K562 (cell line): Measurements from ENCODE around the gene DGCR8. TPM values are rescaled to one million over a fixed set of nuclear protein-coding genes. Genes with fewer than 3 reads are reported as not detected.

Experiments used
- FOXA1 ChIP-seq: fragments of 450-650 bp; IDR thresholded peaks from 2 replicates; pipeline ENCODE4 v1.6.1; 2016; ENCODE audit warnings: mild to moderate bottlenecking, borderline replicate concordance
- KLF10 ChIP-seq: fragments of 250-450 bp; sonication (Bioruptor Pico); IDR thresholded peaks from 2 replicates; pipeline ENCODE4 v1.6.1; 2021; ENCODE audit warnings: matching md5 sums
- L3MBTL2 ChIP-seq: fragments of 450-650 bp; IDR thresholded peaks from 2 replicates; pipeline ENCODE4 v1.6.1; 2016; ENCODE audit warnings: mild to moderate bottlenecking, moderate library complexity
- NR1H2 ChIP-seq: sonication (generic); formaldehyde crosslinking; IDR thresholded peaks from 2 replicates; pipeline ENCODE4 v1.4.0; 2020; ENCODE audit warnings: mild to moderate bottlenecking, missing genetic modification reagents
- PURB ChIP-seq: sonication (generic); formaldehyde crosslinking; IDR thresholded peaks from 2 replicates; pipeline ENCODE4 v1.9.0; 2021; ENCODE audit warnings: low read depth, mild to moderate bottlenecking, missing genetic modification reagents
- RBFOX2 ChIP-seq: fragments of 200-400 bp; formaldehyde crosslinking; IDR thresholded peaks from 2 replicates; pipeline ENCODE4 v1.6.1; 2017; ENCODE audit warnings: low read depth, mild to moderate bottlenecking, low read length, moderate library complexity
- RFX1 ChIP-seq: fragments of 450-650 bp; IDR thresholded peaks from 2 replicates; pipeline ENCODE4 v1.6.1; 2016; ENCODE audit warnings: mild to moderate bottlenecking, moderate library complexity
- SIN3B ChIP-seq: fragments of 450-650 bp; IDR thresholded peaks from 2 replicates; pipeline ENCODE4 v1.6.1; 2017; ENCODE audit warnings: low read depth, mild to moderate bottlenecking, moderate library complexity
- STAT6 ChIP-seq: sonication (generic); formaldehyde crosslinking; IDR thresholded peaks from 2 replicates; pipeline ENCODE4 v1.8.1; 2023; ENCODE audit warnings: mild to moderate bottlenecking, missing genetic modification reagents
- TAF1 ChIP-seq: IDR thresholded peaks from 2 replicates; pipeline ENCODE4 v1.6.1; 2011; ENCODE audit warnings: mild to moderate bottlenecking, low read length, moderate library complexity; ENCODE audit not compliant: insufficient read depth, control insufficient read depth, severe bottlenecking; ENCODE audit errors: extremely low read depth
- TOE1 ChIP-seq, 2 experiments: fragments of 450-650 bp in 1 of 2; sonication (generic) in 1 of 2; formaldehyde crosslinking in 1 of 2; IDR thresholded peaks; 2 replicates each; pipeline versions ENCODE4 v1.7.1 to v1.8.0; 2016 to 2022; ENCODE audit warnings: borderline replicate concordance in 2 of 2, mild to moderate bottlenecking in 2 of 2, antibody characterized with exemption in 1 of 2, inconsistent platforms in 1 of 2, low read depth in 1 of 2, missing genetic modification reagents in 1 of 2, moderate library complexity in 1 of 2
- ZNF133 ChIP-seq: fragments of 250-450 bp; sonication (Bioruptor Pico); IDR thresholded peaks from 2 replicates; pipeline ENCODE4 v1.4.0; 2020; ENCODE audit warnings: mild to moderate bottlenecking
- ZNF212 ChIP-seq: fragments of 450-650 bp; formaldehyde crosslinking; IDR thresholded peaks from 2 replicates; pipeline ENCODE4 v1.4.0; 2020; ENCODE audit warnings: mild to moderate bottlenecking
- ZNF639 ChIP-seq, 2 experiments: fragments of 200-800 bp in 1 of 2; sonication (Bioruptor generic) in 1 of 2; sonication (generic) in 1 of 2; formaldehyde crosslinking in 1 of 2; IDR thresholded peaks in 1 of 2; conservative IDR thresholded peaks in 1 of 2; 2 replicates each; pipeline versions ENCODE4 v1.5.0 to v1.6.1; 2016 to 2020; ENCODE audit warnings: missing compliant biosample characterization in 1 of 2, missing genetic modification characterization in 1 of 2, missing genetic modification reagents in 1 of 2
- ZNF696 ChIP-seq: fragments of 250-450 bp; sonication (Bioruptor Pico); conservative IDR thresholded peaks from 2 replicates; pipeline ENCODE4 v1.4.0; 2020; ENCODE audit warnings: mild to moderate bottlenecking, moderate library complexity
- polyA plus RNA-seq, 8 experiments: library from polyadenylated mRNA; depleted of rRNA in 4 of 8; stranded (reverse) in 5 of 8; unstranded in 3 of 8; fragments of >200 nt; fragmentation: Nextera tagmentation in 2 of 8; fragmentation: Illumina TruSeq in 1 of 8; extraction: Ambion mirVana in 2 of 8; extraction: Trizol in 1 of 8; gene quantifications; 2 replicates each; pipeline versions ENCODE4 v1.2.1 to v1.2.3, GENCODE V29; 2011 to 2014; ENCODE audit warnings: inconsistent platforms in 1 of 8, missing spikeins in 1 of 8
- total RNA-seq, 7 experiments: library from RNA; depleted of rRNA in 6 of 7; stranded (reverse); fragments of >200 nt in 6 of 7; fragmentation: Illumina TruSeq in 2 of 7; extraction: Trizol in 2 of 7; gene quantifications; 2 replicates each; pipeline versions ENCODE4 v1.2.1 to v1.2.3, GENCODE V29; 2011 to 2021; ENCODE audit warnings: low replicate concordance in 1 of 7
- TF ChIP-seq, protein P1 (sequence below): IDR thresholded peaks from 3 replicates; pipeline ENCODE4 v1.6.1; 2011; ENCODE audit warnings: borderline replicate concordance, mild to moderate bottlenecking, moderate library complexity; ENCODE audit not compliant: insufficient read length; ENCODE audit errors: extremely low read depth
- TF ChIP-seq, protein P2 (sequence below): fragments of 250-450 bp; sonication (Bioruptor Pico); IDR thresholded peaks from 2 replicates; pipeline ENCODE4 v1.8.0; 2021; ENCODE audit warnings: moderate library complexity, mild to moderate bottlenecking, inconsistent platforms

The DGCR8 gene
- total and polyA plus RNA-seq, 9 of the 15 experiments (the other 6 are each of a cell fraction or from before 2014, with no cell fraction given), result 5.9 to 144 (median 80.1) TPM

DNA sequence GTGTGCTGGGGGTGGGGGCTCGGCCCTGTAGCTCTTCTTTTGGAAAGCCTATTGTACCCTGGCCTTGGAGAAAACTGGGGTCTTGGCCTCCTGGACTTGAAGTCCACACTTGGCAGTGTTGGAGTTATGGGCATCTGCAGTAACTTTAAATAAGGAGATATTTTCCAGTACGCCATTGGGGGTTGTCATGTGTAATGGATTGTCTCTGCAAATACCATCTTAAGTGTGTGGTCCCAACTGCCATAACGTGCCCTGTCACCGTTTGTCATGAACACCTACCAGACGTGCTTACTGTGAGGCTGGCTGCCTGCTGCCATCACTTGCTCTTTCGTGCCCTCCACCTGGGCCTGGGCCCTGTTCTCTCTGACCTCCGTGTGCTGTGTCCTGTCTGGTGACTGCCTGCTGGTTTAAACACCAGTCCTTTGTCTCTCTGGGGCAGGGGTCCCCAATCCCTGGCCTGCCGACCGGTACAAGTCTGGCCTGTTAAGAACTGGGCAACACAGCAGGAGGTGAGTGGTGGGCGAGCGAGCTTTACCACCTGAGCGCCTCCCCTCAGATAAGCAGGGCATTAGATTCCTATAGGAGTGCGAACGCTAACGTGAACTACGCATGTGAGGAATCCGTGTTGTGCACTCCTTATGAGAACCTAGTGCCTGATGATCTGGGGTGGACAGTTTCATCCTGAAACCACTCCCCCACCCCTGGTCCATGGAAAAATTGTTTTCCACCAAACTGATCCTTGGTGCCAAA is 48.0 kb downstream of the DGCR8 start (continued):
- 0 out of 4 replicates have a peak, but pooled peaks of 1 of the 2 experiments have one; percentile 13 for TF ChIP-seq ZNF639 (CRISPR knock-in tag; conservative IDR thresholded peaks at IDR 0.05 in 1 of 2, IDR thresholded peaks at IDR 0.05 in 1 of 2)
- 0 out of 2 replicates have a peak, but pooled peaks have one; percentile 13 for TF ChIP-seq TOE1 (IDR thresholded peaks at IDR 0.05; ENCODE audit: borderline replicate concordance)
- no peak for TF ChIP-seq TOE1 (CRISPR knock-in tag; IDR thresholded peaks at IDR 0.05; ENCODE audit: borderline replicate concordance, low read depth)
- TF ChIP-seq RBFOX2, result peak; percentile 3
- TF ChIP-seq ZNF212 (CRISPR knock-in tag), result no peak
- TF ChIP-seq FOXA1, result no peak
- no peak for TF ChIP-seq TAF1
- no peak for TF ChIP-seq ZNF696 (CRISPR knock-in tag)
- no peak for TF ChIP-seq SIN3B
- no peak for TF ChIP-seq NR1H2 (CRISPR knock-in tag)
- no peak for TF ChIP-seq STAT6
- TF ChIP-seq, protein P1, sequence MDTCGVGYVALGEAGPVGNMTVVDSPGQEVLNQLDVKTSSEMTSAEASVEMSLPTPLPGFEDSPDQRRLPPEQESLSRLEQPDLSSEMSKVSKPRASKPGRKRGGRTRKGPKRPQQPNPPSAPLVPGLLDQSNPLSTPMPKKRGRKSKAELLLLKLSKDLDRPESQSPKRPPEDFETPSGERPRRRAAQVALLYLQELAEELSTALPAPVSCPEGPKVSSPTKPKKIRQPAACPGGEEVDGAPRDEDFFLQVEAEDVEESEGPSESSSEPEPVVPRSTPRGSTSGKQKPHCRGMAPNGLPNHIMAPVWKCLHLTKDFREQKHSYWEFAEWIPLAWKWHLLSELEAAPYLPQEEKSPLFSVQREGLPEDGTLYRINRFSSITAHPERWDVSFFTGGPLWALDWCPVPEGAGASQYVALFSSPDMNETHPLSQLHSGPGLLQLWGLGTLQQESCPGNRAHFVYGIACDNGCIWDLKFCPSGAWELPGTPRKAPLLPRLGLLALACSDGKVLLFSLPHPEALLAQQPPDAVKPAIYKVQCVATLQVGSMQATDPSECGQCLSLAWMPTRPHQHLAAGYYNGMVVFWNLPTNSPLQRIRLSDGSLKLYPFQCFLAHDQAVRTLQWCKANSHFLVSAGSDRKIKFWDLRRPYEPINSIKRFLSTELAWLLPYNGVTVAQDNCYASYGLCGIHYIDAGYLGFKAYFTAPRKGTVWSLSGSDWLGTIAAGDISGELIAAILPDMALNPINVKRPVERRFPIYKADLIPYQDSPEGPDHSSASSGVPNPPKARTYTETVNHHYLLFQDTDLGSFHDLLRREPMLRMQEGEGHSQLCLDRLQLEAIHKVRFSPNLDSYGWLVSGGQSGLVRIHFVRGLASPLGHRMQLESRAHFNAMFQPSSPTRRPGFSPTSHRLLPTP, result no peak
- TF ChIP-seq L3MBTL2, result no peak
- no peak for TF ChIP-seq PURB (CRISPR knock-in tag)
- no peak for TF ChIP-seq ZNF133 (CRISPR knock-in tag)
- TF ChIP-seq RFX1, result no peak
- TF ChIP-seq, protein P2, sequence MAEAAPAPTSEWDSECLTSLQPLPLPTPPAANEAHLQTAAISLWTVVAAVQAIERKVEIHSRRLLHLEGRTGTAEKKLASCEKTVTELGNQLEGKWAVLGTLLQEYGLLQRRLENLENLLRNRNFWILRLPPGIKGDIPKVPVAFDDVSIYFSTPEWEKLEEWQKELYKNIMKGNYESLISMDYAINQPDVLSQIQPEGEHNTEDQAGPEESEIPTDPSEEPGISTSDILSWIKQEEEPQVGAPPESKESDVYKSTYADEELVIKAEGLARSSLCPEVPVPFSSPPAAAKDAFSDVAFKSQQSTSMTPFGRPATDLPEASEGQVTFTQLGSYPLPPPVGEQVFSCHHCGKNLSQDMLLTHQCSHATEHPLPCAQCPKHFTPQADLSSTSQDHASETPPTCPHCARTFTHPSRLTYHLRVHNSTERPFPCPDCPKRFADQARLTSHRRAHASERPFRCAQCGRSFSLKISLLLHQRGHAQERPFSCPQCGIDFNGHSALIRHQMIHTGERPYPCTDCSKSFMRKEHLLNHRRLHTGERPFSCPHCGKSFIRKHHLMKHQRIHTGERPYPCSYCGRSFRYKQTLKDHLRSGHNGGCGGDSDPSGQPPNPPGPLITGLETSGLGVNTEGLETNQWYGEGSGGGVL (CRISPR knock-in tag), result no peak
- TF ChIP-seq KLF10 (CRISPR knock-in tag), result no peak
